SK-N-SH (cell line): ENCODE results near the gene UNC13D. TPM values are rescaled to one million over a fixed set of nuclear protein-coding genes. Genes with fewer than 3 reads are reported as not detected.

Experiments used
- CTCF ChIA-PET: fragments of 300-600, 350-600 bp; formaldehyde crosslinking; extraction: SDS; loops from one replicate; lab custom pipeline; 2021; lab: Yijun Ruan, JAX
- POLR2A ChIA-PET: fragments of 350-600 bp; sonication (Branson Sonifier 250); formaldehyde crosslinking; extraction: SDS; loops from one replicate; lab custom pipeline; 2020; ENCODE audit warnings: antibody characterized with exemption, inconsistent platforms; lab: Yijun Ruan, JAX
- DNase-seq: peaks from one replicate; pipeline ENCODE4 v3.0.0; 2012
- H2AFZ ChIP-seq: fragments of 200-600 bp; sonication (generic); 2 replicates; pipeline ENCODE4 v1.8.1; 2016; ENCODE audit warnings: antibody characterized with exemption, mild to moderate bottlenecking, low read depth
- H3F3A ChIP-seq: fragments of 200-600 bp; sonication (generic); replicated peaks from 2 replicates; pipeline ENCODE3; 2016; ENCODE audit warnings: antibody characterized with exemption, mild to moderate bottlenecking; ENCODE audit not compliant: insufficient read depth
- H3K27ac ChIP-seq, 2 experiments: fragments of 200-500 bp in 1 of 2; fragments of 200-600 bp in 1 of 2; sonication (Bioruptor generic) in 1 of 2; sonication (generic), shearing (Covaris generic) in 1 of 2; 2 replicates each; pipeline versions ENCODE4 v1.5.1 to v1.6.1; 2014 to 2016; ENCODE audit warnings: low read depth in 2 of 2, inconsistent platforms in 1 of 2, low read length in 1 of 2, mild to moderate bottlenecking in 1 of 2, mixed read lengths in 1 of 2
- H3K27me3 ChIP-seq: fragments of 200-600 bp; sonication (generic), shearing (Covaris generic); 2 replicates; pipeline ENCODE4 v1.6.1; 2016; ENCODE audit warnings: mixed run types; ENCODE audit not compliant: insufficient read depth
- H3K36me3 ChIP-seq, 2 experiments: fragments of 200-500 bp in 1 of 2; fragments of 200-600 bp in 1 of 2; sonication (Bioruptor generic) in 1 of 2; sonication (generic) in 1 of 2; replicated peaks in 1 of 2; 2 replicates each; pipeline versions ENCODE3 to v1.5.1; 2014 to 2016; ENCODE audit warnings: low read length in 1 of 2, mild to moderate bottlenecking in 1 of 2; ENCODE audit not compliant: insufficient read depth in 2 of 2, control insufficient read depth in 1 of 2
- H3K4me1 ChIP-seq, 2 experiments: fragments of 200-500 bp in 1 of 2; fragments of 200-600 bp in 1 of 2; sonication (Bioruptor generic) in 1 of 2; sonication (generic), shearing (Covaris generic) in 1 of 2; 2 replicates each; pipeline versions ENCODE4 v1.5.1 to v1.6.1; 2014 to 2016; ENCODE audit warnings: low read depth in 1 of 2, low read length in 1 of 2, mixed run types in 1 of 2; ENCODE audit not compliant: insufficient read depth in 2 of 2, control insufficient read depth in 1 of 2
- H3K4me2 ChIP-seq: fragments of 200-600 bp; sonication (generic), shearing (Covaris generic); 2 replicates; pipeline ENCODE4 v1.6.1; 2017; ENCODE audit warnings: mixed run types
- H3K4me3 ChIP-seq, 2 experiments: fragments of 200-500 bp in 1 of 2; fragments of 200-600 bp in 1 of 2; sonication (Bioruptor generic) in 1 of 2; sonication (generic), shearing (Covaris generic) in 1 of 2; 2 replicates each; pipeline versions ENCODE4 v1.5.1 to v1.8.1; 2014 to 2016; ENCODE audit warnings: low read depth in 2 of 2, inconsistent platforms in 1 of 2, low read length in 1 of 2, mild to moderate bottlenecking in 1 of 2, mixed read lengths in 1 of 2, moderate library complexity in 1 of 2
- H3K79me2 ChIP-seq: fragments of 200-600 bp; sonication (generic); 2 replicates; pipeline ENCODE4 v1.8.1; 2017; ENCODE audit warnings: mild to moderate bottlenecking; ENCODE audit not compliant: insufficient read depth
- H3K9ac ChIP-seq: fragments of 200-600 bp; sonication (generic); 2 replicates; pipeline ENCODE4 v1.6.1; 2017; ENCODE audit warnings: mixed run types
- H3K9me2 ChIP-seq: fragments of 200-600 bp; sonication (generic); 2 replicates; pipeline ENCODE4 v1.6.1; 2017; ENCODE audit warnings: mixed run types
- H3K9me3 ChIP-seq: fragments of 200-600 bp; sonication (generic); 2 replicates; pipeline ENCODE4 v1.6.1; 2017; ENCODE audit warnings: mixed run types, mild to moderate bottlenecking, moderate library complexity
- H4K20me1 ChIP-seq: fragments of 200-600 bp; sonication (generic); 2 replicates; pipeline ENCODE4 v1.6.1; 2017; ENCODE audit warnings: mild to moderate bottlenecking, mixed run types; ENCODE audit not compliant: insufficient read depth
- CTCF ChIP-seq: fragments of 200-600 bp; sonication (generic); IDR thresholded peaks from 2 replicates; pipeline ENCODE4 v1.6.1; 2017; ENCODE audit warnings: antibody characterized with exemption, mild to moderate bottlenecking, moderate library complexity
- MEF2A ChIP-seq: IDR thresholded peaks from 2 replicates; pipeline ENCODE4 v1.4.0; 2012; ENCODE audit warnings: low read depth, borderline replicate concordance
- NRF1 ChIP-seq: IDR thresholded peaks from 2 replicates; pipeline ENCODE4 v1.6.1; 2012; ENCODE audit warnings: low read depth, mild to moderate bottlenecking, low read length
- REST ChIP-seq: IDR thresholded peaks from 2 replicates; pipeline ENCODE4 v1.6.1; 2012; ENCODE audit warnings: mild to moderate bottlenecking, low read depth, low read length, moderate library complexity
- RXRA ChIP-seq: IDR thresholded peaks from 2 replicates; pipeline ENCODE4 v1.4.0; 2012; ENCODE audit warnings: low read depth, mild to moderate bottlenecking, borderline replicate concordance
- SIN3A ChIP-seq: IDR thresholded peaks from 2 replicates; pipeline ENCODE4 v1.6.1; 2012; ENCODE audit warnings: low read depth, mild to moderate bottlenecking, low read length, moderate library complexity, borderline replicate concordance
- ZBTB33 ChIP-seq: IDR thresholded peaks from 2 replicates; pipeline ENCODE4 v1.4.0; 2012; ENCODE audit warnings: low read depth, borderline replicate concordance
- WGBS: methylation state at CpG from one replicate; pipeline ENCODE4 v1.1.6; 2017; ENCODE audit warnings: low lambda C conversion rate; 5-methylcytosine and 5-hydroxymethylcytosine counted together
- polyA plus RNA-seq, 3 experiments: library from polyadenylated mRNA; depleted of rRNA; stranded (reverse); fragments of >200 nt; gene quantifications; 2 replicates each; pipeline ENCODE4 v1.2.3, GENCODE V29; 2012
- TF ChIP-seq, protein P1 (sequence below): IDR thresholded peaks from 2 replicates; pipeline ENCODE4 v1.4.0; 2012; ENCODE audit warnings: low read depth
- TF ChIP-seq, protein P2 (sequence below): fragments of 150-350 bp; IDR thresholded peaks from 2 replicates; pipeline ENCODE4 v1.6.1; 2016; ENCODE audit warnings: mild to moderate bottlenecking, low read depth, low read length

UNC13D gene
- polyA plus RNA-seq, 1 of the 3 experiments (the other 2 are of a cell fraction), result 0.99 TPM

GRCh38 chr17:75891605-75892555 lies 47.7 kb upstream of the UNC13D start (continued):
- TF ChIP-seq REST, result no peak

DNA sequence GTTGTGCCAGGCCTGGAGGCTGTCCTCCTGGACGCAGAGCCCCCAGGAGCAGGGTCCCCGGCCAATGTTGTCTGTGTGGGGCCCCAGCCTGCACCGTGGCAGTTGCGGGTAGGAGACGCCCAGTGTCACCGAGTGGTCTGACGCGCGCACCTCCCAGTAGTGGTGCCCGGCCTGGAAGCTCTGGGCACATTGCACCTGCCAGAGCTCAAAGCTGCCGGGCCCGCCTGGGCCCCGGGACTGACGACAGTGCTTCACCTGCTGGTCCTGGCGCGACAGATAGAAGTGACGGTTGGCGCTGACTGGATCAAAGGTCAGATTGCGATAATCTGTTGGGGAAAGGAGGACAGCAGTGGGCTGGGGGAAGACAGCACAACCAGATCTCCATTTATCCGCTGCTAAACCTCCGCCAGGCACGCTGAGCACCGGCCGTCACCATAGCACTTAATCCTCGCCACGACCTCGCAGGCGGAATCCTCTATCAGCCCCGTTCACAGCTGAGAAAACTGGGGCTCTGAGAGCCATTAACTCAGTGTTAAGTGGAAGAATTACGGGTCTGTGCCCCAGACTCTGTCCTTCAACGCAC lies 46.9 kb upstream of the UNC13D start:
- Histone ChIP-seq H3K4me1 (peaks cover 9 to 11% of the 10 kb centered on the region in 2 experiments; a peak in 3 of 4 replicates), H3K79me2 (peaks cover 29% of the 10 kb centered on the region), H3K9me2 (no peaks in the 10 kb centered on the region), H3F3A (peaks cover 21% of the 10 kb centered on the region), H3K9ac (no peak overlapping the region), H3K27me3 (no peaks in the 10 kb centered on the region), H4K20me1 (no peaks in the 10 kb centered on the region), H3K9me3 (no peaks in the 10 kb centered on the region), H3K27ac (no peak overlapping the region), H3K4me2 (no peak overlapping the region), H3K36me3 (peaks cover 0 to 15% of the 10 kb centered on the region in 2 experiments), H2AFZ (no peak overlapping the region), H3K4me3 (no peak overlapping the region)
- 96% methylated on average over 29 of the region's 31 CpGs for WGBS
- POLR2A ChIA-PET, result no interaction called here
- no peak for DNase-seq
- TF ChIP-seq RXRA, result no peak
- TF ChIP-seq, protein P1, sequence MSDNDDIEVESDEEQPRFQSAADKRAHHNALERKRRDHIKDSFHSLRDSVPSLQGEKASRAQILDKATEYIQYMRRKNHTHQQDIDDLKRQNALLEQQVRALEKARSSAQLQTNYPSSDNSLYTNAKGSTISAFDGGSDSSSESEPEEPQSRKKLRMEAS, result no peak
- TF ChIP-seq, protein P2, sequence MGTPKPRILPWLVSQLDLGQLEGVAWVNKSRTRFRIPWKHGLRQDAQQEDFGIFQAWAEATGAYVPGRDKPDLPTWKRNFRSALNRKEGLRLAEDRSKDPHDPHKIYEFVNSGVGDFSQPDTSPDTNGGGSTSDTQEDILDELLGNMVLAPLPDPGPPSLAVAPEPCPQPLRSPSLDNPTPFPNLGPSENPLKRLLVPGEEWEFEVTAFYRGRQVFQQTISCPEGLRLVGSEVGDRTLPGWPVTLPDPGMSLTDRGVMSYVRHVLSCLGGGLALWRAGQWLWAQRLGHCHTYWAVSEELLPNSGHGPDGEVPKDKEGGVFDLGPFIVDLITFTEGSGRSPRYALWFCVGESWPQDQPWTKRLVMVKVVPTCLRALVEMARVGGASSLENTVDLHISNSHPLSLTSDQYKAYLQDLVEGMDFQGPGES, result no peak
- no peak for TF ChIP-seq MEF2A
- no peak for TF ChIP-seq NRF1
- no peak for TF ChIP-seq SIN3A
- TF ChIP-seq CTCF, result no peak
- no peak for TF ChIP-seq ZBTB33
- CTCF ChIA-PET, result interaction anchor here (1.4 to 16.0 kb wide), 5 partner anchors 13 to 143 kb away, joined by 4 to 214 read pairs (median 6); partner anchors contain the start of genes MRPL38 and TRIM47
